HepG2 (cell line): ENCODE results near the gene TEDC1. TPM values are rescaled to one million over a fixed set of nuclear protein-coding genes. Genes with fewer than 3 reads are reported as not detected.
A peak's percentile ranks its signal among the peaks of the same experiment; 100 is the strongest.

ENCODE experiments used
- ARNT2 ChIP-seq: sonication (generic); formaldehyde crosslinking; IDR thresholded peaks from 2 replicates; pipeline ENCODE4 v1.8.0; 2022; ENCODE audit warnings: mild to moderate bottlenecking, low read depth, missing genetic modification reagents, moderate library complexity
- BORCS8-MEF2B ChIP-seq: sonication (generic); formaldehyde crosslinking; IDR thresholded peaks from 2 replicates; pipeline ENCODE4 v1.8.0; 2022; ENCODE audit warnings: mild to moderate bottlenecking, missing genetic modification reagents
- CREM ChIP-seq, 2 experiments: sonication (generic) in 1 of 2; formaldehyde crosslinking in 1 of 2; IDR thresholded peaks; 2 replicates each; pipeline versions ENCODE4 v1.4.0 to v1.6.1; 2016 to 2020; ENCODE audit warnings: antibody characterized with exemption in 1 of 2, mild to moderate bottlenecking in 1 of 2, missing genetic modification reagents in 1 of 2
- DMTF1 ChIP-seq: sonication (generic); formaldehyde crosslinking; IDR thresholded peaks from 2 replicates; pipeline ENCODE4 v1.4.0; 2020; ENCODE audit warnings: mild to moderate bottlenecking, missing genetic modification reagents
- GLMP ChIP-seq: sonication (generic); formaldehyde crosslinking; IDR thresholded peaks from 2 replicates; pipeline ENCODE4 v1.9.0; 2021; ENCODE audit warnings: missing genetic modification reagents, mild to moderate bottlenecking, borderline replicate concordance
- HES4 ChIP-seq: sonication (generic); formaldehyde crosslinking; IDR thresholded peaks from 2 replicates; pipeline ENCODE4 v1.9.0; 2021; ENCODE audit warnings: mild to moderate bottlenecking, missing genetic modification reagents, borderline replicate concordance
- IRF2 ChIP-seq: IDR thresholded peaks from 2 replicates; pipeline ENCODE4 v1.6.1; 2018; ENCODE audit warnings: missing genetic modification reagents, missing compliant biosample characterization
- LCORL ChIP-seq, 2 experiments: fragments of 450-650 bp in 1 of 2; sonication (generic) in 1 of 2; formaldehyde crosslinking in 1 of 2; IDR thresholded peaks; 2 replicates each; pipeline versions ENCODE4 v1.5.0 to v1.6.1; 2017 to 2020; ENCODE audit warnings: antibody characterized with exemption in 1 of 2, missing genetic modification reagents in 1 of 2
- MED1 ChIP-seq: sonication (generic); formaldehyde crosslinking; IDR thresholded peaks from 2 replicates; pipeline ENCODE4 v1.4.0; 2020; ENCODE audit warnings: missing genetic modification reagents
- MTF2 ChIP-seq: sonication (generic); formaldehyde crosslinking; IDR thresholded peaks from 2 replicates; pipeline ENCODE4 v1.5.0; 2020; ENCODE audit warnings: missing genetic modification reagents, borderline replicate concordance
- PATZ1 ChIP-seq: sonication (generic); formaldehyde crosslinking; IDR thresholded peaks from 2 replicates; pipeline ENCODE4 v1.4.0; 2020; ENCODE audit warnings: missing genetic modification reagents
- PAX8 ChIP-seq: sonication (generic); formaldehyde crosslinking; IDR thresholded peaks from 2 replicates; pipeline ENCODE4 v1.8.0; 2022; ENCODE audit warnings: mild to moderate bottlenecking, missing genetic modification reagents, borderline replicate concordance
- SAFB2 ChIP-seq: sonication (generic); formaldehyde crosslinking; IDR thresholded peaks from 2 replicates; pipeline ENCODE4 v1.5.1; 2020; ENCODE audit warnings: missing genetic modification reagents, low read depth, mild to moderate bottlenecking, borderline replicate concordance
- SP1 ChIP-seq, 2 experiments: fragments of 450-650 bp in 1 of 2; sonication (generic) in 1 of 2; formaldehyde crosslinking in 1 of 2; IDR thresholded peaks; 2 replicates each; pipeline versions ENCODE4 v1.4.0 to v1.6.1; 2016 to 2020; ENCODE audit warnings: missing genetic modification reagents in 1 of 2
- ZBTB20 ChIP-seq: sonication (generic); formaldehyde crosslinking; IDR thresholded peaks from 2 replicates; pipeline ENCODE4 v1.8.1; 2023; ENCODE audit warnings: missing genetic modification reagents, low read depth, mild to moderate bottlenecking, borderline replicate concordance
- ZNF263 ChIP-seq: sonication (generic); formaldehyde crosslinking; IDR thresholded peaks from 2 replicates; pipeline ENCODE4 v1.4.0; 2020; ENCODE audit warnings: missing genetic modification reagents
- ZNF558 ChIP-seq: sonication (generic); formaldehyde crosslinking; IDR thresholded peaks from 2 replicates; pipeline ENCODE4 v1.9.0; 2022; ENCODE audit warnings: mild to moderate bottlenecking, missing genetic modification reagents, borderline replicate concordance
- ZNF713 ChIP-seq: sonication (generic); formaldehyde crosslinking; IDR thresholded peaks from 2 replicates; pipeline ENCODE4 v1.4.0; 2020; ENCODE audit warnings: mild to moderate bottlenecking, missing genetic modification reagents
- ZNF746 ChIP-seq: sonication (generic); formaldehyde crosslinking; IDR thresholded peaks from 2 replicates; pipeline ENCODE4 v1.8.0; 2022; ENCODE audit warnings: mild to moderate bottlenecking, missing genetic modification reagents
- polyA plus RNA-seq, 8 experiments: library from polyadenylated mRNA; depleted of rRNA in 3 of 8; stranded (reverse) in 7 of 8; unstranded in 1 of 8; fragments of >200 nt; fragmentation: Illumina TruSeq in 4 of 8; extraction: Trizol in 4 of 8; gene quantifications; 2 replicates each; pipeline versions ENCODE4 v1.2.1 to v1.2.3, GENCODE V29; 2011 to 2016; ENCODE audit warnings: low read depth in 4 of 8, missing spikeins in 1 of 8, mixed read lengths in 1 of 8; ENCODE audit not compliant: insufficient read depth in 1 of 8
- total RNA-seq, 5 experiments: library from RNA; depleted of rRNA; stranded (reverse); fragments of >200 nt; fragmentation: Illumina TruSeq; extraction: Trizol; gene quantifications; 2 replicates each; pipeline ENCODE4 v1.2.3, GENCODE V29; 2016; ENCODE audit warnings: low read depth in 1 of 5
- TF ChIP-seq, protein P1 (sequence below): sonication (generic); formaldehyde crosslinking; IDR thresholded peaks from 2 replicates; pipeline ENCODE4 v1.4.0; 2020; ENCODE audit warnings: missing genetic modification reagents

TEDC1 gene
- total and polyA plus RNA-seq, 2 of the 13 experiments (the other 11 are each of a cell fraction or from before 2014, with no cell fraction given), result 5.7 to 27.4 TPM

GRCh38 chr14:105490572-105491365 lies at the start of gene TEDC1 (continued):
- TF ChIP-seq DMTF1 (CRISPR knock-in tag) (no peak), ZBTB20 (peak; percentile 53; the same call in 1 of the 2 replicates), SP1 (IDR thresholded peaks at IDR 0.05) (no peak), SP1 (CRISPR knock-in tag; IDR thresholded peaks at IDR 0.05) (peak; percentile 57; the same call in 1 of the 2 replicates), HES4 (CRISPR knock-in tag) (peak; percentile 55; the same call in 1 of the 2 replicates), PAX8 (CRISPR knock-in tag) (no peak), GLMP (no peak), ZNF263 (CRISPR knock-in tag) (peak; percentile 13; the same call in 1 of the 2 replicates), ZNF746 (CRISPR knock-in tag) (no peak; the same call in 1 of the 2 replicates), MED1 (peak; percentile 68), PATZ1 (CRISPR knock-in tag) (no peak), IRF2 (CRISPR knock-in tag) (peak; percentile 66), ZNF558 (CRISPR knock-in tag) (peak; percentile 62; the same call in 1 of the 2 replicates), SAFB2 (peak; percentile 92), CREM (IDR thresholded peaks at IDR 0.05) (peak; percentile 82), CREM (CRISPR knock-in tag; IDR thresholded peaks at IDR 0.05) (no peak), ARNT2 (CRISPR knock-in tag) (peak; percentile 87), BORCS8-MEF2B (CRISPR knock-in tag) (peak; percentile 97), MTF2 (CRISPR knock-in tag) (no peak; the same call in 1 of the 2 replicates), ZNF713 (CRISPR knock-in tag) (no peak), LCORL (IDR thresholded peaks at IDR 0.05) (no peak), LCORL (CRISPR knock-in tag; IDR thresholded peaks at IDR 0.05) (peak; percentile 66; the same call in 1 of the 2 replicates)
- TF ChIP-seq, protein P1, sequence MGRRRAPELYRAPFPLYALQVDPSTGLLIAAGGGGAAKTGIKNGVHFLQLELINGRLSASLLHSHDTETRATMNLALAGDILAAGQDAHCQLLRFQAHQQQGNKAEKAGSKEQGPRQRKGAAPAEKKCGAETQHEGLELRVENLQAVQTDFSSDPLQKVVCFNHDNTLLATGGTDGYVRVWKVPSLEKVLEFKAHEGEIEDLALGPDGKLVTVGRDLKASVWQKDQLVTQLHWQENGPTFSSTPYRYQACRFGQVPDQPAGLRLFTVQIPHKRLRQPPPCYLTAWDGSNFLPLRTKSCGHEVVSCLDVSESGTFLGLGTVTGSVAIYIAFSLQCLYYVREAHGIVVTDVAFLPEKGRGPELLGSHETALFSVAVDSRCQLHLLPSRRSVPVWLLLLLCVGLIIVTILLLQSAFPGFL (CRISPR knock-in tag), result no peak
